Measurements from ENCODE around the gene ZBTB43. TPM values are rescaled to one million over a fixed set of nuclear protein-coding genes. Genes with fewer than 3 reads are reported as not detected.
A peak's percentile ranks its signal among the peaks of the same experiment; 100 is the strongest.

ZBTB43 gene
- total and polyA plus RNA-seq, 10 of the 15 experiments (the other 5 are each of a cell fraction or from before 2014, with no cell fraction given), result 2.4 to 19.3 (median 8.7) TPM

DNA sequence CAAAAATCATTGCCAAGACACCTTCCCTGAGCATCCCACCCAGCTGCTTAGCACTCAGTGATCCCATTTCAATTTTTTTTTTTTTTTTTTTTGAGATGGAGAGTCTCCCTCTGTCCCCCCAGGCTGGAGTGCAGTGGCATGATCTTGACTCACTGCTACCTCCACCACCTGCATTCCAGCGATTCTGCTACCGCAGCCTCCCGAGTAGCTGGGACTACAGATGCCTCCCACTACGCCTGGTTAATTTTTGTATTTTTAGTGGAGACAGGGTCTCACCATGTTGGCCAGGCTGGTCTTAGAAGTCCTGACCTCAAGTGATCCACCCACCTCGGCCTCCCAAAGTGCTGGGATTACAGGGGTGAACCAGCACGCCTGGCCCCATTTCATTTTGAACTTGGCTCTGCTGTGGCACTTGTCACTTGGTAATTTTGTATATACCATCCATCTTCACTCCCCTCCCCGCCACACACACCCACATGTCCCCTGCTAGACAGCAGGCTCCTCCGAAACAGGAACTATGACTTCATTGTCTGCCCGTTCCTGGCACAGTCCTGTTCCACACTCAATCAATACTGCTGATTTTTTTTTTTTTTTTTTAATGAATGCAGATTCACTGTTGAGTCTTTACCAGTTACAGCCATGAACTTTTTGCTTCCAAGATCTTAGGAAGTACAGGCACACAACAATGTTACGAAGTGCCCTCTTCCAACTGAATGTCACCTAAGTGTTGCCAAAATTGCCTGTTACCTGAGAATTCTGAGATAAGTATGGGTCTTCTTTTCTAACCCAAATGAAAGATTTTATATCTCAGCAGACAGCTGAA, 38.3 kb downstream of the ZBTB43 start:
- peaks cover 4% of the 10 kb centered on the region for H3K79me2 ChIP-seq (ENCODE audit: control insufficient read depth, insufficient read depth, low read length)
- TF ChIP-seq IKZF2 (IDR thresholded peaks at IDR 0.05), result no peak
- TF ChIP-seq PAX8 (IDR thresholded peaks at IDR 0.05), result no peak
- 0 out of 2 replicates have a peak, but pooled peaks have one; percentile 10 for TF ChIP-seq JUND (IDR thresholded peaks at IDR 0.05; ENCODE audit: low read depth, low read length)
- TF ChIP-seq EZH2 (IDR thresholded peaks at IDR 0.05; ENCODE audit: borderline replicate concordance, control insufficient read depth, low read depth, low read length), result no peak
- 0 out of 2 replicates have a peak, but pooled peaks have one; percentile 15 for TF ChIP-seq IKZF1 (conservative IDR thresholded peaks at IDR 0.05)
- 0 out of 2 replicates have a peak, but pooled peaks have one; percentile 26 for TF ChIP-seq NBN (IDR thresholded peaks at IDR 0.05)
- TF ChIP-seq ZNF384 (IDR thresholded peaks at IDR 0.05; ENCODE audit: borderline replicate concordance, low read depth, low read length), result peak; percentile 63; the same call in 1 of the 2 replicates
- no peak for TF ChIP-seq KAT2A (conservative IDR thresholded peaks at IDR 0.05; ENCODE audit: control insufficient read depth, low read depth, low read length)
- no peak for TF ChIP-seq SREBF2 (IDR thresholded peaks at IDR 0.05; ENCODE audit: low read length)
- no peak for TF ChIP-seq DPF2 (IDR thresholded peaks at IDR 0.05)
- no peak for TF ChIP-seq SMAD5 (IDR thresholded peaks at IDR 0.05; ENCODE audit: low read depth)
- peak in 1 of 2 experiments; percentile 70; a peak in 2 of 4 replicates for TF ChIP-seq ETV6 (conservative IDR thresholded peaks at IDR 0.05 in 1 of 2, IDR thresholded peaks at IDR 0.05 in 1 of 2; ENCODE audit: borderline replicate concordance in 1 of 2, low read depth in 1 of 2)
- no peak for TF ChIP-seq PAX5 (IDR thresholded peaks at IDR 0.05; ENCODE audit: borderline replicate concordance, low read depth, low read length)
- TF ChIP-seq, protein P1, sequence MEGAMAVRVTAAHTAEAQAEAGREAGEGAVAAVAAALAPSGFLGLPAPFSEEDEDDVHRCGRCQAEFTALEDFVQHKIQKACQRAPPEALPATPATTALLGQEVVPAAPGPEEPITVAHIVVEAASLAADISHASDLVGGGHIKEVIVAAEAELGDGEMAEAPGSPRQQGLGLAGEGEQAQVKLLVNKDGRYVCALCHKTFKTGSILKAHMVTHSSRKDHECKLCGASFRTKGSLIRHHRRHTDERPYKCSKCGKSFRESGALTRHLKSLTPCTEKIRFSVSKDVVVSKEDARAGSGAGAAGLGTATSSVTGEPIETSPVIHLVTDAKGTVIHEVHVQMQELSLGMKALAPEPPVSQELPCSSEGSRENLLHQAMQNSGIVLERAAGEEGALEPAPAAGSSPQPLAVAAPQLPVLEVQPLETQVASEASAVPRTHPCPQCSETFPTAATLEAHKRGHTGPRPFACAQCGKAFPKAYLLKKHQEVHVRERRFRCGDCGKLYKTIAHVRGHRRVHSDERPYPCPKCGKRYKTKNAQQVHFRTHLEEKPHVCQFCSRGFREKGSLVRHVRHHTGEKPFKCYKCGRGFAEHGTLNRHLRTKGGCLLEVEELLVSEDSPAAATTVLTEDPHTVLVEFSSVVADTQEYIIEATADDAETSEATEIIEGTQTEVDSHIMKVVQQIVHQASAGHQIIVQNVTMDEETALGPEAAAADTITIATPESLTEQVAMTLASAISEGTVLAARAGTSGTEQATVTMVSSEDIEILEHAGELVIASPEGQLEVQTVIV (IDR thresholded peaks at IDR 0.05; ENCODE audit: borderline replicate concordance, partially characterized antibody), result no peak
- TF ChIP-seq ATF7 (IDR thresholded peaks at IDR 0.05; ENCODE audit: low read depth), result peak; percentile 90
- TF ChIP-seq, protein P2, sequence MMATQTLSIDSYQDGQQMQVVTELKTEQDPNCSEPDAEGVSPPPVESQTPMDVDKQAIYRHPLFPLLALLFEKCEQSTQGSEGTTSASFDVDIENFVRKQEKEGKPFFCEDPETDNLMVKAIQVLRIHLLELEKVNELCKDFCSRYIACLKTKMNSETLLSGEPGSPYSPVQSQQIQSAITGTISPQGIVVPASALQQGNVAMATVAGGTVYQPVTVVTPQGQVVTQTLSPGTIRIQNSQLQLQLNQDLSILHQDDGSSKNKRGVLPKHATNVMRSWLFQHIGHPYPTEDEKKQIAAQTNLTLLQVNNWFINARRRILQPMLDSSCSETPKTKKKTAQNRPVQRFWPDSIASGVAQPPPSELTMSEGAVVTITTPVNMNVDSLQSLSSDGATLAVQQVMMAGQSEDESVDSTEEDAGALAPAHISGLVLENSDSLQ (IDR thresholded peaks at IDR 0.05), result peak; percentile 61; the same call in 1 of the 2 replicates
- TF ChIP-seq, protein P3, sequence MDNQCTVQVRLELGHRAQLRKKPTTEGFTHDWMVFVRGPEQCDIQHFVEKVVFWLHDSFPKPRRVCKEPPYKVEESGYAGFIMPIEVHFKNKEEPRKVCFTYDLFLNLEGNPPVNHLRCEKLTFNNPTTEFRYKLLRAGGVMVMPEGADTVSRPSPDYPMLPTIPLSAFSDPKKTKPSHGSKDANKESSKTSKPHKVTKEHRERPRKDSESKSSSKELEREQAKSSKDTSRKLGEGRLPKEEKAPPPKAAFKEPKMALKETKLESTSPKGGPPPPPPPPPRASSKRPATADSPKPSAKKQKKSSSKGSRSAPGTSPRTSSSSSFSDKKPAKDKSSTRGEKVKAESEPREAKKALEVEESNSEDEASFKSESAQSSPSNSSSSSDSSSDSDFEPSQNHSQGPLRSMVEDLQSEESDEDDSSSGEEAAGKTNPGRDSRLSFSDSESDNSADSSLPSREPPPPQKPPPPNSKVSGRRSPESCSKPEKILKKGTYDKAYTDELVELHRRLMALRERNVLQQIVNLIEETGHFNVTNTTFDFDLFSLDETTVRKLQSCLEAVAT (IDR thresholded peaks at IDR 0.05), result peak; percentile 51; the same call in 1 of the 2 replicates
- no peak for DNase-seq (ENCODE audit: low read depth, low spot score)
- peak overlapping the region; percentile 2; the same call in 1 of the 2 replicates for H3K4me2 ChIP-seq (ENCODE audit: control insufficient read depth, insufficient read depth)
- H3K4me1 ChIP-seq (ENCODE audit: control insufficient read depth, insufficient read depth, low read length), result peaks cover 32% of the 10 kb centered on the region
- SMC1A ChIA-PET (ENCODE audit: uncharacterized antibody, unreplicated experiment), result interaction anchor here (1.2 to 2.0 kb wide), 3 partner anchors 34 to 157 kb away, joined by 3 to 6 read pairs (median 4); no protein-coding TSS in a partner anchor
- H3K27me3 ChIP-seq (replicated peaks in 1 of 2; ENCODE audit: control insufficient read depth in 2 of 2, insufficient read depth in 2 of 2, low read length in 1 of 2), result no peaks in the 10 kb centered on the region
- no peak for FAIRE-seq
- H3K4me3 ChIP-seq, result no peak overlapping the region
- no peak overlapping the region for H3K27ac ChIP-seq (ENCODE audit: control insufficient read depth, insufficient read depth)
- no peaks in the 10 kb centered on the region for H3K9me3 ChIP-seq (replicated peaks; ENCODE audit: control insufficient read depth, insufficient read depth, low read length)
- RAD21 ChIA-PET (ENCODE audit: unreplicated experiment), result interaction anchor here (0.8 to 1.6 kb wide), 2 partner anchors 20 to 22 kb away, joined by 4 read pairs; no protein-coding TSS in a partner anchor
- H3K36me3 ChIP-seq (ENCODE audit: control insufficient read depth in 2 of 2, insufficient read depth in 2 of 2, low read length in 1 of 2), result no peaks in the 10 kb centered on the region; a peak in 1 of 4 replicates
- ATAC-seq, result peak; percentile 65
- intact Hi-C loops (cut with micrococcal nuclease; ENCODE audit: unreplicated experiment), result no loop called here
- POLR2A ChIA-PET, result interaction anchor here (0.7 to 1.2 kb wide), 2 partner anchors 21 to 36 kb away, joined by 3 to 5 read pairs; no protein-coding TSS in a partner anchor
- CTCF ChIA-PET, result interaction anchor here (0.7 to 2.0 kb wide), 6 partner anchors 16 to 898 kb away, joined by 3 to 11 read pairs (median 4); partner anchors contain the start of gene ZBTB34
- 63% methylated on average over 10 of the region's 10 CpGs for WGBS (ENCODE audit: insufficient coverage, insufficient replicate concordance, low lambda C conversion rate, missing lambda C conversion rate)
- no TSS peak for BruUV-seq (replicated peaks)
- H4K20me1 ChIP-seq (ENCODE audit: control insufficient read depth, insufficient read depth), result no peaks in the 10 kb centered on the region
- H2AFZ ChIP-seq (ENCODE audit: control insufficient read depth, low read depth, low read length), result no peak overlapping the region
- in situ Hi-C loops (cut with MboI), result no loop called here
- no peak overlapping the region for H3K9ac ChIP-seq (ENCODE audit: control insufficient read depth, insufficient read depth, low read length)
